A549 treated with CpdA at 1 μM for 4 hours (cell line): ENCODE results near the gene AMBP. TPM values are rescaled to one million over a fixed set of nuclear protein-coding genes. Genes with fewer than 3 reads are reported as not detected.

Source experiments
- total RNA-seq: library from RNA; stranded (reverse); fragments of 200-300 nt; extraction: Qiagen RNA extraction; gene quantifications from 5 replicates; pipeline ENCODE4 v1.2.3, GENCODE V29; 2022; ENCODE audit warnings: low read depth

Gene AMBP
- 5.2 to 9.8 TPM (median 8.2 TPM) in 5 replicates for total RNA-seq

GRCh38 chr9:114078021-114078780 lies at the start of gene AMBP:
Gene AMBP (minus strand): TSS chr9:114078300. CDS start chr9:114078209, 91 bp downstream.

GRCh38 chr9:114098936-114099668 lies 21.0 kb upstream of the AMBP start, which contains the start of gene KIF12:
Gene KIF12 (minus strand): TSS chr9:114099292. CDS start chr9:114099276, 16 bp downstream.

Other genes starting within 250 kb of the AMBP start
- gene ZNF618, start 202.0 kb downstream of the AMBP start, total RNA-seq: 8.7 to 11.4 TPM (median 11.3 TPM) in 5 replicates
- gene KIF12, start 21.0 kb upstream of the AMBP start, total RNA-seq: 2.0 to 3.0 TPM (median 2.5 TPM) in 5 replicates
- 11.1 to 17.7 TPM (median 13.5 TPM) in 5 replicates for gene COL27A1, start 77.2 kb upstream of the AMBP start, total RNA-seq
- 0.07 to 0.18 TPM in 2 of 5 replicates, not detected in the others for gene ORM1, start 244.8 kb upstream of the AMBP start, total RNA-seq